Nephron (organoid): ENCODE measurements around the gene SEPTIN12.

Experiments used
- H3K27ac Mint-ChIP-seq, 3 experiments: 2 replicates each; pipeline ENCODE4 v1.8.0; 2020; ENCODE audit warnings: mixed read lengths in 3 of 3, mild to moderate bottlenecking in 2 of 3, moderate library complexity in 1 of 3
- H3K27me3 Mint-ChIP-seq: 2 replicates; pipeline ENCODE4 v1.8.0; 2021; ENCODE audit warnings: low read depth, mild to moderate bottlenecking, moderate library complexity, mixed read lengths
- H3K36me3 Mint-ChIP-seq: 2 replicates; pipeline ENCODE4 v1.8.0; 2020; ENCODE audit warnings: low read depth, mixed read lengths
- H3K4me1 Mint-ChIP-seq: 2 replicates; pipeline ENCODE4 v1.8.0; 2020; ENCODE audit warnings: mixed read lengths
- H3K4me3 Mint-ChIP-seq, 3 experiments: 2 replicates each; pipeline ENCODE4 v1.8.0; 2020; ENCODE audit warnings: mild to moderate bottlenecking in 3 of 3, mixed read lengths in 3 of 3, moderate library complexity in 2 of 3
- H3K9me3 Mint-ChIP-seq: 2 replicates; pipeline ENCODE4 v1.8.0; 2020; ENCODE audit warnings: mixed read lengths
- TF ChIP-seq, protein P1 (sequence below), 3 experiments: fragments of 200-600 bp; sonication (generic); IDR thresholded peaks; one replicate each; pipeline ENCODE4 v1.5.0; 2021; ENCODE audit warnings: antibody characterized with exemption in 3 of 3; ENCODE audit not compliant: unreplicated experiment in 3 of 3

The SEPTIN12 gene

DNA sequence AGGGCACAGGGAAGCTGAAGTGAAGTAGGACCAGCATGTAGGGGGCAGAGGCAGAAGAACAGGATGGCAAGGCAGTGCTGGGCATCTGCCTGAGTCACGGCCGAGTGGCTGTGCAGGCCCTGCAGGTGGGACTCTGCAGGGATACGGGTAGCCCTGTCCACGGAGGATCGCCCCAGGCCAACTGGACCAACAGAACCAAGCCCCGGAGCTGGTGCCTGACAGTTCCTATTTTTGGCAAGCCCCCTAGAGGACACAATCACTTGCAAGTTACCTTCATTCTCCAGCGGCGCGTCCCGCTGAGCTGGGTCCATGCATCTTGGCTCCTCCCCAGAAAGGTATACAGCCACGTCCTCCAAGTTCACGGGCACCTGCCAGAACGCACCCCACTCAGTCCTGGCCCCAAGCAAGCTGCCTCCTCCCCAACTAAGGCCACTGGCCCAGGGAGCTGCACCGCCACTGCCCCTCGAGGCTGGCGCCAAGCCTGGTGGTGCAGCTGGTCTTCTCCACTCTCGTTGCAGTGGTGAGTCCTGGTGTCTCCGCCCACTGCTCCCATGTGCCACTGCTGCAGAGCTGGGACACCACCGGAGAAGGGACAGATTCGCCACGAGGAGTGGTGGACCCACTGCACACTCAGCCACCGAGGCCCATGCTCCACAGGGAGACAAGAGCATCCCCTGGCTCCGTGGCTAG lies 27.8 kb downstream of the SEPTIN12 start:
- H3K27me3 Mint-ChIP-seq = no peaks in the 10 kb centered on the region
- TF ChIP-seq, protein P1, sequence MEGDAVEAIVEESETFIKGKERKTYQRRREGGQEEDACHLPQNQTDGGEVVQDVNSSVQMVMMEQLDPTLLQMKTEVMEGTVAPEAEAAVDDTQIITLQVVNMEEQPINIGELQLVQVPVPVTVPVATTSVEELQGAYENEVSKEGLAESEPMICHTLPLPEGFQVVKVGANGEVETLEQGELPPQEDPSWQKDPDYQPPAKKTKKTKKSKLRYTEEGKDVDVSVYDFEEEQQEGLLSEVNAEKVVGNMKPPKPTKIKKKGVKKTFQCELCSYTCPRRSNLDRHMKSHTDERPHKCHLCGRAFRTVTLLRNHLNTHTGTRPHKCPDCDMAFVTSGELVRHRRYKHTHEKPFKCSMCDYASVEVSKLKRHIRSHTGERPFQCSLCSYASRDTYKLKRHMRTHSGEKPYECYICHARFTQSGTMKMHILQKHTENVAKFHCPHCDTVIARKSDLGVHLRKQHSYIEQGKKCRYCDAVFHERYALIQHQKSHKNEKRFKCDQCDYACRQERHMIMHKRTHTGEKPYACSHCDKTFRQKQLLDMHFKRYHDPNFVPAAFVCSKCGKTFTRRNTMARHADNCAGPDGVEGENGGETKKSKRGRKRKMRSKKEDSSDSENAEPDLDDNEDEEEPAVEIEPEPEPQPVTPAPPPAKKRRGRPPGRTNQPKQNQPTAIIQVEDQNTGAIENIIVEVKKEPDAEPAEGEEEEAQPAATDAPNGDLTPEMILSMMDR (IDR thresholded peaks at IDR 0.05; ENCODE audit: unreplicated experiment in 3 of 3) = no peak
- H3K4me3 Mint-ChIP-seq = peak overlapping the region in 1 of 3 experiments; percentile 15
- no peaks in the 10 kb centered on the region for H3K9me3 Mint-ChIP-seq
- peaks cover 64% of the 10 kb centered on the region for H3K36me3 Mint-ChIP-seq
- H3K4me1 Mint-ChIP-seq = no peaks in the 10 kb centered on the region
- no peak overlapping the region for H3K27ac Mint-ChIP-seq

DNA sequence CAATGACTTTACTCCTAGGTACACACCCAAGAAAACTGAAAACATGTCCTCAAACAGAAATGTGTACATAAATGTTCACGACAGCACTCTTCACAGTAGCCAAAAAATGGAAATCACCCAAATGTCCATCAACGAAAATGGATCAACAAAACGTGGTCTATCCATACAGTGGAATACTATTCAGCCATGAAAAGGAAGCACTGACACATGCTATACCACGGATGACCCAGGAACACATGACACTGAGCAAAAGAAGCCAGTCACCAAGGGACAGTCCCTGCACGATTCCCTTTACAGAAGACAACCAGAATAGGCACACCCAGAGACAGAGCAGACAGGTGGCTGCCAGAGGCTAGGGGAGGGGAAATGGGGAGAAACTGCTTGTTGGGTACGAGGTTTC lies 32.5 kb downstream of the SEPTIN12 start:
- no peaks in the 10 kb centered on the region for H3K9me3 Mint-ChIP-seq
- peaks cover 76% of the 10 kb centered on the region for H3K36me3 Mint-ChIP-seq
- TF ChIP-seq, protein P1 (IDR thresholded peaks at IDR 0.05; ENCODE audit: unreplicated experiment in 3 of 3) = no peak
- no peak overlapping the region for H3K27ac Mint-ChIP-seq
- H3K27me3 Mint-ChIP-seq = no peaks in the 10 kb centered on the region
- H3K4me1 Mint-ChIP-seq = no peaks in the 10 kb centered on the region
- H3K4me3 Mint-ChIP-seq = no peak overlapping the region

DNA sequence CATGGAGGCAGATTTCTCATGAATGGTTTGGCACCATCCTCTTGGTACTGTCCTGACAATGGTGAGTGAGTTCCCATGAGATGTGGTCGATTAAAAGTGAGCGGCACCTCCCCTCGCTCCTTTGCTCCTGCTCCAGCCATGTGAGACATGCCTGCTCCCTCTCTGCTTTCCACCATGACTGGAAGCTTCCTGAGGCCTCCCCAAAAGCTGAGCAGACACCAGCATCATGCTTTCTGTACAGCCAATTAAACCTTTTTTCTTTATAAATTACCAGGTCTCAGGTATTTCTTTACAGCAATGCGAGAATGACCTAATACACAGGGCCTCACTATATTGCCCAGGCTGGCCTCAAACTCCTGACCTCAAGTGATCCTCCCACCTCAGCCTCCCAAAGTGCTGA lies 33.3 kb downstream of the SEPTIN12 start:
- TF ChIP-seq, protein P1 (IDR thresholded peaks at IDR 0.05; ENCODE audit: unreplicated experiment in 3 of 3) = no peak
- Mint-ChIP-seq H3K9me3 (no peaks in the 10 kb centered on the region), H3K27me3 (no peaks in the 10 kb centered on the region), H3K27ac (no peak overlapping the region), H3K4me1 (no peaks in the 10 kb centered on the region), H3K36me3 (peaks cover 70% of the 10 kb centered on the region), H3K4me3 (no peak overlapping the region)

DNA sequence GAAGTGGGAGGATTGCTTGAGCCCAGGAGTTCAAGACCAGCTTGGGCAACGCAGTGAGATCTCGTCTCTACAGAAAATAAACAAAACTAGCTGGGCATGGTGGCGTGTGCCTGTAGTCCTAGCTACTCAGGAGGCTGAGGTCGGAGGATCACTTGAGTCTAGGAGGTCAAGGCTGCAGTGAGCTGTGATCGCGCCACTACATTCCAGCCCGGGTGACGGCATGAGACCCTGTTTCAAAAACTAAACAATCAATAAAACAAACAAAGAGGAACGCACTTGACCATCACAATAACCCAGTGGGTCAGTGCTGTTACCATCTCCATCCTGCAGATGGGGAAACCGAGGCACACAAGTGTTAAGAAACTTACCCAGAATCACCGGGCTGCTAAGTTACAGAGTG lies 34.9 kb downstream of the SEPTIN12 start:
- H3K4me3 Mint-ChIP-seq = no peak overlapping the region
- H3K27me3 Mint-ChIP-seq = no peaks in the 10 kb centered on the region
- peaks cover 58% of the 10 kb centered on the region for H3K36me3 Mint-ChIP-seq
- TF ChIP-seq, protein P1 (IDR thresholded peaks at IDR 0.05; ENCODE audit: unreplicated experiment in 3 of 3) = no peak
- no peaks in the 10 kb centered on the region for H3K9me3 Mint-ChIP-seq
- no peaks in the 10 kb centered on the region for H3K4me1 Mint-ChIP-seq
- H3K27ac Mint-ChIP-seq = no peak overlapping the region

DNA sequence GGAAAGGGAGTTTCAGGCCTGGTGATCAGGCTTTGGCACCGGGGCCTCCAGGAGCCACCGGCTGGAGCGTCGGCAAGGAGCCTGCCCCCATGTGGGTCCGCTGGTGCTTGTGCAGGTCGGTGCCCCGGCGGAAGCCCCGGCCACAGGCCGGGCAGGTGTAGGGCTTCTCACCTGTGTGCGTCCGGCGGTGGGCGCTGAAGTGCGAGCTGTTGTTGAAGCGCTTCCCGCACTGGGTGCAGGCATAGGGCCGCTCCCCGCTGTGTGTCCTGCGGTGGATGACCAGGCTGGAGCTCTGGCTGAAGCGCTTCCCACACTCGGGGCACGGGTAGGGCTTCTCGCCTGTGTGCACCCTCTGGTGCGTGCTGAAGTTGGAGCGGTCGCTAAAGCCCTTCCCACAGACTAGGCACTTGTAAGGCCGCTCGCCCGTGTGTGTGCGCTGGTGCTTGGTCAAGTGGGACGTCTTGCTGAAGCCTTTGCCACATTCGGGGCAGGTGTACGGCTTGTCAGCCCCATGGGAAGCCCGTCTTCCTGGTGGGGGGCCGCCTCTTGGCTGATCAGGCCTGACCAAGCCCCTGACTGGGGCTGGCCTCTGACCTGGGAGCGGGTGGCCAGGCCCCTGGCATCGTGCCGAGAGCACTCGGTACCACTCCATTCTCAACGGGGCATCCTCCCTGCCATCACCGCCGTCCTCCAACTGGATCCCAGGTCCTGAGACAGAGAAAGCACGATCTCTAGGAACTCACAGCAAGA lies 35.6 kb downstream of the SEPTIN12 start:
- Mint-ChIP-seq H3K27ac (no peak overlapping the region), H3K4me3 (no peak overlapping the region), H3K36me3 (peaks cover 54% of the 10 kb centered on the region), H3K27me3 (no peaks in the 10 kb centered on the region), H3K9me3 (no peaks in the 10 kb centered on the region), H3K4me1 (peaks cover 7% of the 10 kb centered on the region)
- TF ChIP-seq, protein P1 (IDR thresholded peaks at IDR 0.05; ENCODE audit: unreplicated experiment in 3 of 3) = no peak
